SJSA1 (cell line): Measurements from ENCODE around the gene PROSER2. TPM values are rescaled to one million over a fixed set of nuclear protein-coding genes. Genes with fewer than 3 reads are reported as not detected.

Experiments
- DNase-seq, 2 experiments: peaks; one replicate each; pipeline ENCODE4 v3.0.0-alpha.2; 2015 to 2020; ENCODE audit warnings: low spot score in 2 of 2, low read depth in 1 of 2
- H3K27ac ChIP-seq: fragments of 250-450 bp; sonication (Bioruptor Pico); 2 replicates; pipeline ENCODE4 v1.5.1; 2020; ENCODE audit warnings: mild to moderate bottlenecking, moderate library complexity
- H3K27me3 ChIP-seq: fragments of 250-450 bp; sonication (Bioruptor Pico); replicated peaks from 2 replicates; pipeline ENCODE4 v1.5.1; 2020; ENCODE audit warnings: mild to moderate bottlenecking, moderate library complexity
- H3K36me3 ChIP-seq: fragments of 250-450 bp; sonication (Bioruptor Pico); 2 replicates; pipeline ENCODE4 v1.5.1; 2020; ENCODE audit warnings: mild to moderate bottlenecking
- H3K4me1 ChIP-seq: fragments of 250-450 bp; sonication (Bioruptor Pico); replicated peaks from 2 replicates; pipeline ENCODE4 v1.6.1; 2021; ENCODE audit warnings: mild to moderate bottlenecking
- H3K4me3 ChIP-seq: fragments of 250-450 bp; sonication (Bioruptor Pico); 2 replicates; pipeline ENCODE4 v1.5.1; 2020; ENCODE audit warnings: mild to moderate bottlenecking
- H3K9me3 ChIP-seq: fragments of 250-450 bp; sonication (Bioruptor Pico); replicated peaks from 2 replicates; pipeline ENCODE4 v1.5.1; 2020; ENCODE audit warnings: mild to moderate bottlenecking
- total RNA-seq: library from RNA; depleted of rRNA; stranded (reverse); fragments of >200 nt; shearing (Covaris generic); gene quantifications from 2 replicates; pipeline ENCODE4 v1.2.3, GENCODE V29; 2014

The PROSER2 gene
- total RNA-seq, 1 experiment from 2014 or later = 3.0 TPM

- H3K27me3 ChIP-seq = peaks cover 2% of the 10 kb centered on the region; the same call in 1 of the 2 replicates
- DNase-seq = no peak
Observed at GRCh38 chr10:11813855-11814567, 9.1 kb upstream of the PROSER2 start.

GRCh38 chr10:11819027-11819426, 4.1 kb upstream of the PROSER2 start:
- Histone ChIP-seq H3K27ac (no peak overlapping the region), H3K27me3 (peaks cover 12% of the 10 kb centered on the region), H3K9me3 (peaks cover 5% of the 10 kb centered on the region; the same call in 1 of the 2 replicates), H3K36me3 (peaks cover 3% of the 10 kb centered on the region; the same call in 1 of the 2 replicates), H3K4me1 (peaks cover 9% of the 10 kb centered on the region), H3K4me3 (no peak overlapping the region)
- DNase-seq = no peak

More at GRCh38 chr10:11813855-11814567, 9.1 kb upstream of the PROSER2 start:
- Histone ChIP-seq H3K36me3 (no peaks in the 10 kb centered on the region), H3K4me3 (no peak overlapping the region), H3K9me3 (no peaks in the 10 kb centered on the region), H3K4me1 (peaks cover 9% of the 10 kb centered on the region), H3K27ac (no peak overlapping the region)

GRCh38 chr10:11822026-11822756, 965 bp upstream of the PROSER2 start:
- peaks cover 3% of the 10 kb centered on the region; the same call in 1 of the 2 replicates for H3K36me3 ChIP-seq
- H3K4me3 ChIP-seq = no peak overlapping the region
- DNase-seq = no peak
- no peak overlapping the region for H3K27ac ChIP-seq
- H3K4me1 ChIP-seq = peaks cover 23% of the 10 kb centered on the region
- H3K9me3 ChIP-seq = peaks cover 5% of the 10 kb centered on the region; the same call in 1 of the 2 replicates
- peaks cover 21% of the 10 kb centered on the region for H3K27me3 ChIP-seq

- Histone ChIP-seq H3K36me3 (peaks cover 3% of the 10 kb centered on the region; the same call in 1 of the 2 replicates), H3K4me3 (peak overlapping the region; percentile 76), H3K4me1 (peaks cover 23% of the 10 kb centered on the region), H3K9me3 (peaks cover 5% of the 10 kb centered on the region; the same call in 1 of the 2 replicates), H3K27me3 (peaks cover 21% of the 10 kb centered on the region), H3K27ac (no peak overlapping the region)
- DNase-seq = no peak
Observed at GRCh38 chr10:11822809-11823121, 391 bp upstream of the PROSER2 start.

GRCh38 chr10:11823989-11824346, 812 bp downstream of the PROSER2 start:
- peak in 1 of 2 experiments; percentile 57 for DNase-seq
- H3K36me3 ChIP-seq = peaks cover 3% of the 10 kb centered on the region; the same call in 1 of the 2 replicates
- no peak overlapping the region; the same call in 1 of the 2 replicates for H3K27ac ChIP-seq
- peak overlapping the region; percentile 76 for H3K4me3 ChIP-seq
- H3K27me3 ChIP-seq = peaks cover 21% of the 10 kb centered on the region
- H3K9me3 ChIP-seq = peaks cover 5% of the 10 kb centered on the region; the same call in 1 of the 2 replicates
- peaks cover 23% of the 10 kb centered on the region for H3K4me1 ChIP-seq

- Histone ChIP-seq H3K27ac (no peak overlapping the region), H3K4me3 (no peak overlapping the region), H3K36me3 (peaks cover 3% of the 10 kb centered on the region; the same call in 1 of the 2 replicates), H3K4me1 (peaks cover 23% of the 10 kb centered on the region), H3K9me3 (peaks cover 5% of the 10 kb centered on the region; the same call in 1 of the 2 replicates), H3K27me3 (peaks cover 21% of the 10 kb centered on the region)
- no peak for DNase-seq
Observed at GRCh38 chr10:11824376-11824775, 1.2 kb downstream of the PROSER2 start.

GRCh38 chr10:11824825-11825224, 1.7 kb downstream of the PROSER2 start:
- Histone ChIP-seq H3K9me3 (peaks cover 5% of the 10 kb centered on the region; the same call in 1 of the 2 replicates), H3K36me3 (peaks cover 3% of the 10 kb centered on the region; the same call in 1 of the 2 replicates), H3K4me3 (no peak overlapping the region), H3K27ac (no peak overlapping the region), H3K4me1 (peaks cover 23% of the 10 kb centered on the region), H3K27me3 (peaks cover 18% of the 10 kb centered on the region)
- DNase-seq = peak in 1 of 2 experiments; percentile 24

- no peak for DNase-seq
Observed at GRCh38 chr10:11825796-11826414, 2.7 kb downstream of the PROSER2 start.

GRCh38 chr10:11827006-11827405, 3.9 kb downstream of the PROSER2 start:
- H3K4me1 ChIP-seq = peaks cover 23% of the 10 kb centered on the region
- no peak overlapping the region for H3K4me3 ChIP-seq
- no peak overlapping the region for H3K27ac ChIP-seq
- DNase-seq = no peak
- H3K9me3 ChIP-seq = peaks cover 5% of the 10 kb centered on the region; the same call in 1 of the 2 replicates
- H3K27me3 ChIP-seq = peaks cover 18% of the 10 kb centered on the region
- peaks cover 3% of the 10 kb centered on the region; the same call in 1 of the 2 replicates for H3K36me3 ChIP-seq

More at GRCh38 chr10:11825796-11826414, 2.7 kb downstream of the PROSER2 start:
- Histone ChIP-seq H3K27me3 (peaks cover 18% of the 10 kb centered on the region), H3K4me3 (no peak overlapping the region), H3K36me3 (peaks cover 3% of the 10 kb centered on the region; the same call in 1 of the 2 replicates), H3K9me3 (peaks cover 5% of the 10 kb centered on the region; the same call in 1 of the 2 replicates), H3K4me1 (peaks cover 23% of the 10 kb centered on the region), H3K27ac (no peak overlapping the region)

GRCh38 chr10:11827414-11827813, 4.3 kb downstream of the PROSER2 start:
- Histone ChIP-seq H3K27me3 (peaks cover 18% of the 10 kb centered on the region), H3K27ac (no peak overlapping the region), H3K36me3 (peaks cover 3% of the 10 kb centered on the region; the same call in 1 of the 2 replicates), H3K4me3 (no peak overlapping the region), H3K4me1 (peaks cover 23% of the 10 kb centered on the region), H3K9me3 (peaks cover 5% of the 10 kb centered on the region; the same call in 1 of the 2 replicates)
- no peak for DNase-seq

- no peak overlapping the region for H3K4me3 ChIP-seq
- no peaks in the 10 kb centered on the region for H3K36me3 ChIP-seq
- no peak overlapping the region for H3K27ac ChIP-seq
- H3K27me3 ChIP-seq = peaks cover 9% of the 10 kb centered on the region
- no peak for DNase-seq
- H3K4me1 ChIP-seq = peaks cover 14% of the 10 kb centered on the region
- no peaks in the 10 kb centered on the region for H3K9me3 ChIP-seq
Observed at GRCh38 chr10:11828682-11829284, 5.6 kb downstream of the PROSER2 start.

- H3K9me3 ChIP-seq = no peaks in the 10 kb centered on the region
- no peak overlapping the region for H3K27ac ChIP-seq
- DNase-seq = no peak
Observed at GRCh38 chr10:11830836-11831519, 7.8 kb downstream of the PROSER2 start.

GRCh38 chr10:11831520-11831951, 8.4 kb downstream of the PROSER2 start:
- DNase-seq = no peak
- no peaks in the 10 kb centered on the region for H3K4me1 ChIP-seq
- H3K9me3 ChIP-seq = no peaks in the 10 kb centered on the region
- no peaks in the 10 kb centered on the region for H3K27me3 ChIP-seq
- H3K4me3 ChIP-seq = no peak overlapping the region
- H3K27ac ChIP-seq = no peak overlapping the region
- no peaks in the 10 kb centered on the region for H3K36me3 ChIP-seq

More at GRCh38 chr10:11830836-11831519, 7.8 kb downstream of the PROSER2 start:
- H3K27me3 ChIP-seq = no peaks in the 10 kb centered on the region
- H3K4me1 ChIP-seq = no peaks in the 10 kb centered on the region
- H3K36me3 ChIP-seq = no peaks in the 10 kb centered on the region
- H3K4me3 ChIP-seq = no peak overlapping the region
